H1 (cell line): ENCODE data around the gene AK5. TPM values are rescaled to one million over a fixed set of nuclear protein-coding genes. Genes with fewer than 3 reads are reported as not detected.

Experiments used
- CTCF ChIA-PET: fragments of 300-600 bp; sonication (Branson Sonifier 250); formaldehyde crosslinking; loops from one replicate; lab custom pipeline; 2021; ENCODE audit not compliant: partially characterized antibody; lab: Charles Lee
- POLR2A ChIA-PET: fragments of 300-600 bp; sonication (Branson Sonifier 250); formaldehyde crosslinking; loops from one replicate; lab custom pipeline; 2021; ENCODE audit warnings: inconsistent platforms; ENCODE audit not compliant: partially characterized antibody; lab: Charles Lee
- DNase-seq, 2 experiments: peaks; one replicate each; pipeline versions ENCODE4 v3.0.0 to v3.0.0-alpha.2; 2010 to 2022; ENCODE audit warnings: low spot score in 2 of 2, low read depth in 1 of 2, mixed read lengths in 1 of 2
- FAIRE-seq: peaks from 2 replicates; lab custom pipeline; 2011; peaks lifted over from hg19 to GRCh38; lab: Jason Lieb, UNC
- H2AFZ ChIP-seq: 2 replicates; pipeline ENCODE4 v1.8.1; 2012; ENCODE audit warnings: low read length, inconsistent platforms
- H2AK5ac ChIP-seq: 2 replicates; pipeline ENCODE4 v1.6.1; 2013; ENCODE audit warnings: low read depth, low read length
- H2BK120ac ChIP-seq: replicated peaks from 2 replicates; pipeline ENCODE3; 2013; ENCODE audit warnings: low read depth, low read length, inconsistent platforms
- H2BK12ac ChIP-seq: 2 replicates; pipeline ENCODE4 v1.6.1; 2013; ENCODE audit warnings: low read depth, low read length
- H2BK15ac ChIP-seq: 2 replicates; pipeline ENCODE4 v1.6.1; 2013; ENCODE audit warnings: low read length
- H2BK20ac ChIP-seq: 2 replicates; pipeline ENCODE4 v1.6.1; 2013; ENCODE audit warnings: low read length
- H2BK5ac ChIP-seq: 2 replicates; pipeline ENCODE4 v1.6.1; 2013; ENCODE audit warnings: low read depth, low read length
- H3K14ac ChIP-seq: 2 replicates; pipeline ENCODE4 v1.6.1; 2013; ENCODE audit warnings: inconsistent platforms; ENCODE audit not compliant: insufficient read length
- H3K18ac ChIP-seq: 2 replicates; pipeline ENCODE4 v1.6.1; 2013; ENCODE audit warnings: low read length; ENCODE audit errors: extremely low read depth
- H3K23ac ChIP-seq: 2 replicates; pipeline ENCODE4 v1.6.1; 2013; ENCODE audit warnings: inconsistent platforms; ENCODE audit not compliant: insufficient read length
- H3K23me2 ChIP-seq: 2 replicates; pipeline ENCODE4 v1.6.1; 2013; ENCODE audit warnings: low read depth, low read length
- H3K27ac ChIP-seq: 2 replicates; pipeline ENCODE4 v1.6.1; 2011; ENCODE audit warnings: low read depth, low read length, inconsistent platforms
- H3K27me3 ChIP-seq, 4 experiments: replicated peaks in 1 of 4; 1 replicate in 1 of 4; 2 replicates in 3 of 4; pipeline versions ENCODE4 v1.6.1 to v1.8.1; 2011 to 2013; ENCODE audit warnings: low read length in 3 of 4, mild to moderate bottlenecking in 3 of 4, inconsistent platforms in 2 of 4, mixed read lengths in 2 of 4, moderate library complexity in 1 of 4; ENCODE audit not compliant: control insufficient read depth in 3 of 4, insufficient read depth in 3 of 4; ENCODE audit errors: extremely low read depth in 1 of 4
- H3K36me3 ChIP-seq, 4 experiments: 2 replicates each; pipeline versions ENCODE4 v1.6.1 to v1.8.1; 2011 to 2013; ENCODE audit warnings: mild to moderate bottlenecking in 4 of 4, low read length in 3 of 4, moderate library complexity in 2 of 4, control low read depth in 1 of 4, inconsistent platforms in 1 of 4; ENCODE audit not compliant: insufficient read depth in 4 of 4, control insufficient read depth in 2 of 4
- H3K4ac ChIP-seq: replicated peaks from 2 replicates; pipeline ENCODE3; 2013; ENCODE audit warnings: low read length, low read depth, mixed read lengths, inconsistent platforms; ENCODE audit not compliant: insufficient read length
- H3K4me1 ChIP-seq, 4 experiments: replicated peaks in 1 of 4; 1 replicate in 1 of 4; 2 replicates in 3 of 4; pipeline versions ENCODE4 v1.6.1 to v1.8.1; 2011 to 2013; ENCODE audit warnings: low read length in 3 of 4, inconsistent platforms in 2 of 4, mixed read lengths in 1 of 4; ENCODE audit not compliant: insufficient read depth in 4 of 4, control insufficient read depth in 3 of 4
- H3K4me2 ChIP-seq, 2 experiments: 2 replicates each; pipeline versions ENCODE4 v1.6.1 to v1.8.1; 2011 to 2013; ENCODE audit warnings: low read depth in 2 of 2, low read length in 2 of 2, control low read depth in 1 of 2, inconsistent platforms in 1 of 2, mild to moderate bottlenecking in 1 of 2; ENCODE audit not compliant: insufficient read depth in 1 of 2
- H3K4me3 ChIP-seq, 4 experiments: fragments of 200-600, 300-600 bp in 1 of 4; sonication (generic), shearing (Covaris generic), sonication (Bioruptor Twin) in 1 of 4; 2 replicates each; pipeline versions ENCODE4 v1.5.1 to v1.8.1; 2011 to 2016; ENCODE audit warnings: low read length in 4 of 4, low read depth in 3 of 4, control low read depth in 2 of 4, inconsistent platforms in 2 of 4, mild to moderate bottlenecking in 2 of 4, mixed read lengths in 1 of 4, moderate library complexity in 1 of 4; ENCODE audit not compliant: insufficient read depth in 2 of 4; ENCODE audit errors: extremely low read depth in 1 of 4
- H3K56ac ChIP-seq: replicated peaks from 2 replicates; pipeline ENCODE3; 2013; ENCODE audit warnings: low read depth, mild to moderate bottlenecking, mixed read lengths, low read length, inconsistent platforms; ENCODE audit not compliant: insufficient read length
- H3K79me1 ChIP-seq: 2 replicates; pipeline ENCODE4 v1.6.1; 2013; ENCODE audit warnings: low read depth, low read length, control low read depth
- H3K79me2 ChIP-seq, 2 experiments: 2 replicates each; pipeline versions ENCODE4 v1.6.1 to v1.8.1; 2012 to 2013; ENCODE audit warnings: low read length in 2 of 2, mild to moderate bottlenecking in 2 of 2, inconsistent platforms in 1 of 2; ENCODE audit not compliant: insufficient read depth in 2 of 2, control insufficient read depth in 1 of 2
- H3K9ac ChIP-seq, 4 experiments: replicated peaks in 1 of 4; 1 replicate in 1 of 4; 2 replicates in 3 of 4; pipeline versions ENCODE4 v1.6.1 to v1.8.1; 2011 to 2013; ENCODE audit warnings: low read depth in 3 of 4, low read length in 3 of 4, control low read depth in 2 of 4, mild to moderate bottlenecking in 2 of 4, moderate library complexity in 2 of 4, inconsistent platforms in 1 of 4; ENCODE audit errors: extremely low read depth in 1 of 4
- H3K9me3 ChIP-seq, 2 experiments: 2 replicates each; pipeline versions ENCODE4 v1.6.1 to v1.8.1; 2012 to 2013; ENCODE audit warnings: mild to moderate bottlenecking in 2 of 2, moderate library complexity in 2 of 2, control low read depth in 1 of 2, inconsistent platforms in 1 of 2, low read depth in 1 of 2, low read length in 1 of 2, mixed read lengths in 1 of 2; ENCODE audit not compliant: insufficient read depth in 2 of 2
- H4K20me1 ChIP-seq, 2 experiments: replicated peaks in 1 of 2; 2 replicates each; pipeline versions ENCODE3 to v1.8.1; 2011 to 2013; ENCODE audit warnings: inconsistent platforms in 2 of 2, low read length in 2 of 2, mild to moderate bottlenecking in 1 of 2; ENCODE audit not compliant: insufficient read depth in 2 of 2, control insufficient read depth in 1 of 2
- H4K5ac ChIP-seq: 2 replicates; pipeline ENCODE4 v1.6.1; 2013; ENCODE audit warnings: low read length, low read depth, mixed read lengths, inconsistent platforms; ENCODE audit not compliant: insufficient read length
- H4K8ac ChIP-seq: 2 replicates; pipeline ENCODE4 v1.8.0; 2013; ENCODE audit warnings: mild to moderate bottlenecking, moderate library complexity, low read length, inconsistent platforms; ENCODE audit not compliant: insufficient read depth; ENCODE audit errors: extremely low read depth
- H4K91ac ChIP-seq: replicated peaks from 2 replicates; pipeline ENCODE3; 2013; ENCODE audit warnings: low read length, mixed read lengths, inconsistent platforms; ENCODE audit not compliant: insufficient read length
- YY1 ChIP-seq: IDR thresholded peaks from 2 replicates; pipeline ENCODE4 v1.6.1; 2011; ENCODE audit warnings: low read depth, mild to moderate bottlenecking, low read length
- WGBS, 2 experiments: shearing (Covaris generic) in 1 of 2; methylation state at CpG; one replicate each; pipeline versions ENCODE4 v1.1.6 to v1.1.7; 2013 to 2015; ENCODE audit warnings: low lambda C conversion rate in 2 of 2, mixed read lengths in 2 of 2, inconsistent platforms in 1 of 2, low coverage in 1 of 2, missing lambda C conversion rate in 1 of 2; ENCODE audit not compliant: insufficient replicate concordance in 2 of 2, insufficient coverage in 1 of 2, insufficient read length in 1 of 2; ENCODE audit errors: extremely low coverage in 1 of 2, missing lambda C conversion rate in 1 of 2; 5-methylcytosine and 5-hydroxymethylcytosine counted together
- polyA plus RNA-seq, 7 experiments: library from polyadenylated mRNA; depleted of rRNA in 3 of 7; stranded (reverse) in 5 of 7; unstranded in 2 of 7; fragments of >200 nt in 5 of 7; fragments of 200-250 nt in 2 of 7; gene quantifications; 1 replicate in 5 of 7; 2 replicates in 1 of 7; 4 replicates in 1 of 7; pipeline versions ENCODE4 v1.2.1 to v1.2.3, GENCODE V29; 2011 to 2013; ENCODE audit warnings: missing spikeins in 2 of 7, mixed read lengths in 2 of 7
- total RNA-seq: library from RNA; stranded (reverse); fragmentation: NEBNext Ultra II Directional; extraction: Animal tissue kit (Norgen Biotek cat#: 25700); gene quantifications from 2 replicates; pipeline ENCODE4 v1.2.1, GENCODE V29; 2021

Gene AK5
- total and polyA plus RNA-seq, 2 of the 8 experiments (the other 6 are each of a cell fraction or from before 2014, with no cell fraction given) = 2.0 to 7.1 TPM

GRCh38 chr1:77506771-77507170, 225.0 kb downstream of the AK5 start:
- no peaks in the 10 kb centered on the region for H4K20me1 ChIP-seq
- no peaks in the 10 kb centered on the region for H3K27me3 ChIP-seq
- no peak overlapping the region for H3K23ac ChIP-seq
- no peak overlapping the region for H3K14ac ChIP-seq
- H2AK5ac ChIP-seq = no peak overlapping the region
- no peak overlapping the region for H4K8ac ChIP-seq
- H2BK120ac ChIP-seq = no peak overlapping the region
- no peak overlapping the region for H4K91ac ChIP-seq
- no peak overlapping the region for H3K27ac ChIP-seq
- FAIRE-seq = no peak
- H3K56ac ChIP-seq = no peak overlapping the region
- no peaks in the 10 kb centered on the region for H3K79me2 ChIP-seq
- H3K9ac ChIP-seq = no peak overlapping the region
- H3K79me1 ChIP-seq = no peaks in the 10 kb centered on the region
- H2BK5ac ChIP-seq = no peak overlapping the region
- CTCF ChIA-PET = interaction anchor here (2.1 kb wide), 1 partner anchor 8 kb away, joined by 8 read pairs; no protein-coding TSS in a partner anchor
- no peaks in the 10 kb centered on the region for H3K4me1 ChIP-seq
- H2AFZ ChIP-seq = no peak overlapping the region
- no peak overlapping the region for H3K4me3 ChIP-seq
- H4K5ac ChIP-seq = no peak overlapping the region
- H3K4ac ChIP-seq = no peak overlapping the region
- no peak for DNase-seq
- H2BK15ac ChIP-seq = no peak overlapping the region
- 91% methylated on average over 4 of the region's 4 CpGs; no CpG with 5 or more reads in 1 of the 2 experiments for WGBS, 2 experiments
- no peak overlapping the region for H2BK12ac ChIP-seq
- H2BK20ac ChIP-seq = no peak overlapping the region
- POLR2A ChIA-PET = no interaction called here
- H3K23me2 ChIP-seq = no peaks in the 10 kb centered on the region
- no peak overlapping the region for H3K18ac ChIP-seq
- no peak overlapping the region for H3K4me2 ChIP-seq
- H3K36me3 ChIP-seq = no peaks in the 10 kb centered on the region
- no peaks in the 10 kb centered on the region for H3K9me3 ChIP-seq
- no peak for TF ChIP-seq YY1
